ENCODE data around the gene EHBP1L1. TPM values are rescaled to one million over a fixed set of nuclear protein-coding genes. Genes with fewer than 3 reads are reported as not detected.
A peak's percentile ranks its signal among the peaks of the same experiment; 100 is the strongest.

EHBP1L1 gene
- polyA plus RNA-seq, 1 donor from 2014 or later = 18.3 TPM

DNA sequence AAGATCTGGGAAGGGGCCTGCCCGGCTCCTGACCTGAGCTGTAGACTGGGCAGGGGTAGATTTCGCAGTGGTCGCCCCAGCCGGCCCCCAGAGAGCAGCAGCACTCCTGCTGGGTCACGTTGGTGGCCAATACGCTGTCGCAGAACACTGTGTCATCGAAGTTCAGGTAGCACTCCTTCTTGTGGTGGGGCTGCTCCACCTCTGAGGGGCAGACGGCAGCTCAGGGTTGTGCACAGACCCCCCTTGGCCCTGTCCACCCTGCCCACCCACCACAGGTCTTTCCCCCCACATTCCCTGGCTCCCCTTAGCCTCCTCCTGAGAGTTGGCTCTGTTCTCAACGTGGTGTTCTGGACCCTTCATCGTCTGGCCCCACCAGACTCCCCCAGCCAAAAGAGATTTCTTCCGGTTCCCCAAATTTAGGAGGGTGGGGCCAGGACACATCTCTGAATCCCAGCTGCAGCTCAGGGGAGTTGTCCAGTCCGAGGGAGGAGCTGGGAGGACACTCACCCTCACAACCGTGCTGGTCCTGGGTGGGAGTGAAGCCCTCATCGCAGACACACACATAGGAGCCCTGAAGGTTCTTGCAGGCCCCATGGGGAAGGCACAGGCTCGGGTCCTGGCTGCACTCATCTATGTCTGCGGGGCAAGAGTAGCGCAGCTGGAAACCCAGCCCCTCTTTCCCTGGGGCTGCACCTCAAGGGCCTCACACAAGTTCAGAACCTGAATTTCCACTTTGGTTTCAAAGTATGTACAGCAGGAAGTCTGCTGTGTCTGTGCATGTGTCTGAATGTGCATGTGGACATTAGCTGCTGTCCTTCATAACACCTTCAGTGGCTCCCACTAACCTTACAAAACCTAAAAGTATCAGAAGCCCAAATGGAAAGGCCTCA lies 34.5 kb upstream of the EHBP1L1 start:
- Histone ChIP-seq H3K36me3 (ENCODE audit: insufficient read depth, low read length) (no peaks in the 10 kb centered on the region), H3K27me3 (ENCODE audit: insufficient read depth, low read depth, low read length) (peaks cover 58% of the 10 kb centered on the region), H3K4me3 (ENCODE audit: low read length) (peak overlapping the region; percentile 68), H3K27ac (ENCODE audit: low read length) (no peak overlapping the region), H2AFZ (ENCODE audit: low read depth, low read length) (no peak overlapping the region), H3K9me3 (ENCODE audit: low read length) (no peaks in the 10 kb centered on the region), H4K20me1 (ENCODE audit: insufficient read depth) (peaks cover 6% of the 10 kb centered on the region), H3K4me2 (ENCODE audit: low read length) (no peak overlapping the region), H3K9me2 (ENCODE audit: insufficient read depth, low read length) (no peaks in the 10 kb centered on the region), H3K79me2 (replicated peaks; ENCODE audit: insufficient read depth, low read length) (no peaks in the 10 kb centered on the region), H3K9ac (ENCODE audit: low read length) (no peak overlapping the region), H3F3A (ENCODE audit: insufficient read depth, low read length, poor library complexity, severe bottlenecking) (no peaks in the 10 kb centered on the region)
- TF ChIP-seq, protein P1, sequence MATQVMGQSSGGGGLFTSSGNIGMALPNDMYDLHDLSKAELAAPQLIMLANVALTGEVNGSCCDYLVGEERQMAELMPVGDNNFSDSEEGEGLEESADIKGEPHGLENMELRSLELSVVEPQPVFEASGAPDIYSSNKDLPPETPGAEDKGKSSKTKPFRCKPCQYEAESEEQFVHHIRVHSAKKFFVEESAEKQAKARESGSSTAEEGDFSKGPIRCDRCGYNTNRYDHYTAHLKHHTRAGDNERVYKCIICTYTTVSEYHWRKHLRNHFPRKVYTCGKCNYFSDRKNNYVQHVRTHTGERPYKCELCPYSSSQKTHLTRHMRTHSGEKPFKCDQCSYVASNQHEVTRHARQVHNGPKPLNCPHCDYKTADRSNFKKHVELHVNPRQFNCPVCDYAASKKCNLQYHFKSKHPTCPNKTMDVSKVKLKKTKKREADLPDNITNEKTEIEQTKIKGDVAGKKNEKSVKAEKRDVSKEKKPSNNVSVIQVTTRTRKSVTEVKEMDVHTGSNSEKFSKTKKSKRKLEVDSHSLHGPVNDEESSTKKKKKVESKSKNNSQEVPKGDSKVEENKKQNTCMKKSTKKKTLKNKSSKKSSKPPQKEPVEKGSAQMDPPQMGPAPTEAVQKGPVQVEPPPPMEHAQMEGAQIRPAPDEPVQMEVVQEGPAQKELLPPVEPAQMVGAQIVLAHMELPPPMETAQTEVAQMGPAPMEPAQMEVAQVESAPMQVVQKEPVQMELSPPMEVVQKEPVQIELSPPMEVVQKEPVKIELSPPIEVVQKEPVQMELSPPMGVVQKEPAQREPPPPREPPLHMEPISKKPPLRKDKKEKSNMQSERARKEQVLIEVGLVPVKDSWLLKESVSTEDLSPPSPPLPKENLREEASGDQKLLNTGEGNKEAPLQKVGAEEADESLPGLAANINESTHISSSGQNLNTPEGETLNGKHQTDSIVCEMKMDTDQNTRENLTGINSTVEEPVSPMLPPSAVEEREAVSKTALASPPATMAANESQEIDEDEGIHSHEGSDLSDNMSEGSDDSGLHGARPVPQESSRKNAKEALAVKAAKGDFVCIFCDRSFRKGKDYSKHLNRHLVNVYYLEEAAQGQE (IDR thresholded peaks at IDR 0.05; ENCODE audit: borderline replicate concordance) = no peak
- TF ChIP-seq SMC3 (conservative IDR thresholded peaks at IDR 0.05; ENCODE audit: poor library complexity) (no peak), EZH2 (IDR thresholded peaks at IDR 0.05; ENCODE audit: borderline replicate concordance, insufficient read depth, low read length, poor library complexity, severe bottlenecking) (no peak), RAD21 (conservative IDR thresholded peaks at IDR 0.05) (no peak), MXI1 (conservative IDR thresholded peaks at IDR 0.05; ENCODE audit: poor library complexity, severe bottlenecking) (no peak), EP300 (conservative IDR thresholded peaks at IDR 0.05; ENCODE audit: poor library complexity, severe bottlenecking) (no peak), POLR2AphosphoS5 (IDR thresholded peaks at IDR 0.05) (no peak), TAF1 (IDR thresholded peaks at IDR 0.05; ENCODE audit: low read depth) (no peak)
- TF ChIP-seq, protein P2, sequence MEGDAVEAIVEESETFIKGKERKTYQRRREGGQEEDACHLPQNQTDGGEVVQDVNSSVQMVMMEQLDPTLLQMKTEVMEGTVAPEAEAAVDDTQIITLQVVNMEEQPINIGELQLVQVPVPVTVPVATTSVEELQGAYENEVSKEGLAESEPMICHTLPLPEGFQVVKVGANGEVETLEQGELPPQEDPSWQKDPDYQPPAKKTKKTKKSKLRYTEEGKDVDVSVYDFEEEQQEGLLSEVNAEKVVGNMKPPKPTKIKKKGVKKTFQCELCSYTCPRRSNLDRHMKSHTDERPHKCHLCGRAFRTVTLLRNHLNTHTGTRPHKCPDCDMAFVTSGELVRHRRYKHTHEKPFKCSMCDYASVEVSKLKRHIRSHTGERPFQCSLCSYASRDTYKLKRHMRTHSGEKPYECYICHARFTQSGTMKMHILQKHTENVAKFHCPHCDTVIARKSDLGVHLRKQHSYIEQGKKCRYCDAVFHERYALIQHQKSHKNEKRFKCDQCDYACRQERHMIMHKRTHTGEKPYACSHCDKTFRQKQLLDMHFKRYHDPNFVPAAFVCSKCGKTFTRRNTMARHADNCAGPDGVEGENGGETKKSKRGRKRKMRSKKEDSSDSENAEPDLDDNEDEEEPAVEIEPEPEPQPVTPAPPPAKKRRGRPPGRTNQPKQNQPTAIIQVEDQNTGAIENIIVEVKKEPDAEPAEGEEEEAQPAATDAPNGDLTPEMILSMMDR (IDR thresholded peaks at IDR 0.05; ENCODE audit: poor library complexity, severe bottlenecking) = no peak

DNA sequence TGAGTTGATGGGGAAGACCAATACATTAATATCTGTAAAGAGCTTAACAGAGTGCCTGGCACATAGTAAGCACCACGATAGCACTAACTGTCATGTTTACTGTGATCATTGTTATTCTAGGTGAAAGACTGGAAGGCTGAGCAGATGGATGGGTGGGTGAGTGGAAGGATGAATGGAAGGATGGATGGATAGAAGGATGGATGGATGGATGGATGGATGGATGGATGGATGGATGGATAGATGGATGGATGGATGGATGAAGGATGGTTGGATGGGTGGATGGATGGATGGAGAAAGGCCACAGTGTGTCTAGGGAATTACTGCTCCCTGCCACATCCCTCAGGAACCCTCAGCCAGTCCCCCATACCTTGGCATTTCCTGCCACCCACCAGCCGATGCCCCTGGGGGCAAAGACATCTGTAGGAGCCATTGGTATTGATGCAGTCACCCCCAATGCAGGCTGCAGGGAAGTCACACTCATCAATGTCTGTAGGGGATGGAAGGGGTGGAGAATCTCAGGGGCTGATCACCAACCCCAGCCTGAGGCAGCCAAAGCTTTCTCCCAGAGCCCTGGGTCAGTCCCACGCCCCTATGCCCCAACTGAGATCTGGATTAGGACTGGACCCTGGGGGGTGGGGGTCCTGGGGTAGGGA lies 33.0 kb upstream of the EHBP1L1 start:
- Histone ChIP-seq H3K4me3 (ENCODE audit: low read length) (no peak overlapping the region), H3K36me3 (ENCODE audit: insufficient read depth, low read length) (no peaks in the 10 kb centered on the region), H3K27me3 (ENCODE audit: insufficient read depth, low read depth, low read length) (peaks cover 56% of the 10 kb centered on the region), H2AFZ (ENCODE audit: low read depth, low read length) (no peak overlapping the region), H4K20me1 (ENCODE audit: insufficient read depth) (peaks cover 6% of the 10 kb centered on the region), H3K9me2 (ENCODE audit: insufficient read depth, low read length) (no peaks in the 10 kb centered on the region), H3K79me2 (replicated peaks; ENCODE audit: insufficient read depth, low read length) (no peaks in the 10 kb centered on the region), H3F3A (ENCODE audit: insufficient read depth, low read length, poor library complexity, severe bottlenecking) (no peaks in the 10 kb centered on the region), H3K27ac (ENCODE audit: low read length) (no peak overlapping the region), H3K9me3 (ENCODE audit: low read length) (no peaks in the 10 kb centered on the region), H3K9ac (ENCODE audit: low read length) (no peak overlapping the region), H3K4me2 (ENCODE audit: low read length) (no peak overlapping the region)
- TF ChIP-seq EP300 (conservative IDR thresholded peaks at IDR 0.05; ENCODE audit: poor library complexity, severe bottlenecking) (no peak), RAD21 (conservative IDR thresholded peaks at IDR 0.05) (no peak), SMC3 (conservative IDR thresholded peaks at IDR 0.05; ENCODE audit: poor library complexity) (no peak), POLR2AphosphoS5 (IDR thresholded peaks at IDR 0.05) (no peak), EZH2 (IDR thresholded peaks at IDR 0.05; ENCODE audit: borderline replicate concordance, insufficient read depth, low read length, poor library complexity, severe bottlenecking) (no peak), TAF1 (IDR thresholded peaks at IDR 0.05; ENCODE audit: low read depth) (no peak)
- TF ChIP-seq, protein P2 (IDR thresholded peaks at IDR 0.05; ENCODE audit: poor library complexity, severe bottlenecking) = no peak
- TF ChIP-seq, protein P1 (IDR thresholded peaks at IDR 0.05; ENCODE audit: borderline replicate concordance) = no peak

Measured in neural cell (in vitro differentiated cells).